Panc1 (cell line): Measurements from ENCODE around the gene RIMOC1. TPM values are rescaled to one million over a fixed set of nuclear protein-coding genes. Genes with fewer than 3 reads are reported as not detected.

Experiments
- ATAC-seq: fragments of 200-7000 bp; cut with Tn5 transposase; 2 replicates; pipeline ENCODE4 v1.9.1; 2020; ENCODE audit warnings: mild to moderate bottlenecking, moderate library complexity
- BruUV-seq: library from RNA; stranded (reverse); fragments of 400-500 nt; replicated peaks from 2 replicates; lab custom pipeline; 2021; lab: Mats Ljungman, UMichigan
- CTCF ChIA-PET: fragments of 300-600 bp; sonication (Branson Sonifier 250); formaldehyde crosslinking; loops from one replicate; lab custom pipeline; 2022; ENCODE audit warnings: antibody characterized with exemption; lab: Charles Lee
- POLR2A ChIA-PET: fragments of 300-600 bp; sonication (Branson Sonifier 250); formaldehyde crosslinking; loops from one replicate; lab custom pipeline; 2022; ENCODE audit warnings: antibody characterized with exemption; lab: Charles Lee
- DNase-seq: peaks from one replicate; pipeline ENCODE4 v3.0.0-alpha.2; 2010; ENCODE audit warnings: low read depth, low spot score
- H3K27ac ChIP-seq: 2 replicates; pipeline ENCODE4 v1.5.1; 2011; ENCODE audit warnings: mild to moderate bottlenecking, low read length, inconsistent platforms
- H3K27me3 ChIP-seq: fragments of 200-500 bp; sonication (Bioruptor generic); 2 replicates; pipeline ENCODE4 v1.6.0; 2014; ENCODE audit warnings: low read length, inconsistent platforms; ENCODE audit not compliant: control insufficient read depth, insufficient read depth
- H3K36me3 ChIP-seq: fragments of 200-500 bp; sonication (Bioruptor generic); 2 replicates; pipeline ENCODE4 v1.5.1; 2014; ENCODE audit warnings: inconsistent platforms, mild to moderate bottlenecking, low read length, moderate library complexity; ENCODE audit not compliant: control insufficient read depth, insufficient read depth
- H3K4me1 ChIP-seq: 2 replicates; pipeline ENCODE4 v1.5.1; 2011; ENCODE audit warnings: inconsistent platforms, mild to moderate bottlenecking, low read length, moderate library complexity; ENCODE audit not compliant: control insufficient read depth, insufficient read depth
- H3K4me3 ChIP-seq, 2 experiments: 2 replicates each; pipeline ENCODE4 v1.5.1; 2011 to 2012; ENCODE audit warnings: low read depth in 2 of 2, low read length in 2 of 2, mild to moderate bottlenecking in 2 of 2, inconsistent platforms in 1 of 2, moderate library complexity in 1 of 2
- H3K9me3 ChIP-seq: fragments of 200-500 bp; sonication (Bioruptor generic); 2 replicates; pipeline ENCODE4 v1.5.1; 2014; ENCODE audit warnings: low read depth, mild to moderate bottlenecking, inconsistent platforms, low read length, moderate library complexity; ENCODE audit not compliant: control insufficient read depth, insufficient read depth
- CTCF ChIP-seq: fragments of 450-650 bp; IDR thresholded peaks from 2 replicates; pipeline ENCODE4 v1.5.1; 2017; ENCODE audit warnings: mild to moderate bottlenecking
- POLR2AphosphoS5 ChIP-seq: IDR thresholded peaks from 2 replicates; pipeline ENCODE4 v1.6.1; 2012; ENCODE audit warnings: mild to moderate bottlenecking, low read depth, low read length, moderate library complexity
- REST ChIP-seq, 2 experiments: IDR thresholded peaks; 2 replicates each; pipeline ENCODE4 v1.6.1; 2011 to 2012; ENCODE audit warnings: low read depth in 2 of 2, control low read depth in 1 of 2, low read length in 1 of 2, mild to moderate bottlenecking in 1 of 2, moderate library complexity in 1 of 2; ENCODE audit not compliant: insufficient read depth in 1 of 2
- SIN3A ChIP-seq: IDR thresholded peaks from 2 replicates; pipeline ENCODE4 v1.6.1; 2012; ENCODE audit warnings: low read depth, mild to moderate bottlenecking, low read length, moderate library complexity, borderline replicate concordance; ENCODE audit not compliant: insufficient read depth
- TCF7L2 ChIP-seq: IDR thresholded peaks from 2 replicates; pipeline ENCODE4 v1.6.1; 2011; ENCODE audit warnings: mild to moderate bottlenecking, low read depth, low read length, inconsistent platforms
- in situ Hi-C: cut with HindIII; loops from 2 replicates; pipeline ENCODE4 v1.10.0; 2016; ENCODE audit warnings: low sequenced_read_pairs, low pct_unique_long_range_greater_than_20kb
- intact Hi-C: fragments of 100-400 bp; cut with micrococcal nuclease; formaldehyde crosslinking; loops from one replicate; pipeline ENCODE4 v1.10.0; 2022; ENCODE audit not compliant: unreplicated experiment
- total RNA-seq: library from RNA; stranded (reverse); gene quantifications from one replicate; pipeline ENCODE4 v1.2.1, GENCODE V29; 2021; ENCODE audit not compliant: unreplicated experiment

The RIMOC1 gene
- total RNA-seq, 1 experiment from 2014 or later: 24.5 TPM

GRCh38 chr5:41885286-41885685 lies 18.9 kb upstream of the RIMOC1 start:
- POLR2A ChIA-PET: no interaction called here
- no TSS peak for BruUV-seq

GRCh38 chr5:41891066-41891707 lies 13.0 kb upstream of the RIMOC1 start:
- no peak for TF ChIP-seq CTCF
- TF ChIP-seq REST (IDR thresholded peaks at IDR 0.05; ENCODE audit: insufficient read depth in 1 of 2, low read depth in 2 of 2, low read length in 1 of 2): no peak
- TF ChIP-seq POLR2AphosphoS5: no peak
- TF ChIP-seq SIN3A: no peak
- no peak for TF ChIP-seq TCF7L2
- DNase-seq (no peak), ATAC-seq (no peak)
- Histone ChIP-seq H3K27me3 (peaks cover 5% of the 10 kb centered on the region), H3K4me1 (no peaks in the 10 kb centered on the region), H3K4me3 (no peak overlapping the region), H3K36me3 (no peaks in the 10 kb centered on the region), H3K9me3 (peaks cover 4% of the 10 kb centered on the region; the same call in 1 of the 2 replicates), H3K27ac (no peak overlapping the region)
- POLR2A ChIA-PET: no interaction called here
- intact Hi-C loops (no loop called here), in situ Hi-C loops (no loop called here)
- CTCF ChIA-PET: no interaction called here
- BruUV-seq: no TSS peak

More at GRCh38 chr5:41885286-41885685, 18.9 kb upstream of the RIMOC1 start:
- H3K9me3 ChIP-seq: peaks cover 9% of the 10 kb centered on the region; the same call in 1 of the 2 replicates
- no peaks in the 10 kb centered on the region for H3K36me3 ChIP-seq
- ATAC-seq: no peak
- H3K27me3 ChIP-seq: peaks cover 2% of the 10 kb centered on the region; the same call in 1 of the 2 replicates
- no peak for DNase-seq
- CTCF ChIA-PET: no interaction called here
- no peak overlapping the region for H3K27ac ChIP-seq
- 0 out of 2 replicates have a peak, but pooled peaks cover 3% of the 10 kb centered on the region for H3K4me1 ChIP-seq
- intact Hi-C loops: no loop called here
- TF ChIP-seq SIN3A: no peak
- TF ChIP-seq POLR2AphosphoS5: no peak
- no peak for TF ChIP-seq TCF7L2
- no peak for TF ChIP-seq REST (IDR thresholded peaks at IDR 0.05; ENCODE audit: insufficient read depth in 1 of 2, low read depth in 2 of 2, low read length in 1 of 2)
- H3K4me3 ChIP-seq: no peak overlapping the region
- in situ Hi-C loops: no loop called here
